HG03103 (cell line): ENCODE data around the gene MAGEB1.

ENCODE experiments used
- ATAC-seq: cut with Tn5 transposase; IDR thresholded peaks from one replicate; pipeline ENCODE4 v1.9.1; 2021; ENCODE audit warnings: low read depth; ENCODE audit not compliant: unreplicated experiment

The MAGEB1 gene

DNA sequence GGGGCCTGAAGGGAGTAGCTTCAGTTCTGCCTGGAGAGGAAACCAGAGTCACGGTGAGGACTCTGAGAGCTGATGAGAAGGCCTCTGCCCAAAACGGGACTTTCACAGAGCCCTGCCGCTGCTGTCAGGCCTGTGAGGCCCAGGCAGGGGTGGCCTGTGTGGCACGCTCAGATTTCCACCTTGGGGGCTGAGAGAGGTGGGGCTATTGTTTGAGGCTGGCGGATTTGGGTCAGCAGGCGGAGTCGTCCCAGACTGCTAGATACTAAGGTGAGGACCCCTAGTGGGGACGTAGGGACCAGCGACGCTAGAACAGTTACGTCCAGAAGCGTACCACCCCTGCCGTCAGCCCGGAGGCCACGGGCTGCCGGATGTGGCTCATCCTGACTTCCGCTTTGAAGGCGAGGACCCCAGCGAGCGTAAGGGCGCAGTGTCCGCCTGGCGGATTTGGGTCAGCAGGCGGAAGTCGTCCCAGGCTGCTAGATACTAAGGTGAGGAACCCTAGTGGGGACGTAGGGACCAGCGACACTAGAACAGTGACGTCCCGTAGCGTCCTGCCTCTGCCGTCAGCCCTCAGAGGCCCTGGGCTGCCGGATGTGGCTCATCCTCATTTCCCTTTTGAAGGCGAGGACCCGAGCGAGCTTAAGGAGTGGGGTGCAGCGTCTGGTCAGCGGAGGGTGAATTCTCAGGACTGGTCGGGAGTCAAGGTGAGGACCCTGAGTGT, at the start of gene MAGEB1:
Gene MAGEB1 (plus strand): TSS at position 378 of the 721 bp plus-strand sequence. CDS start 3,348 bp downstream, outside the sequence.
- ATAC-seq = no peak

DNA sequence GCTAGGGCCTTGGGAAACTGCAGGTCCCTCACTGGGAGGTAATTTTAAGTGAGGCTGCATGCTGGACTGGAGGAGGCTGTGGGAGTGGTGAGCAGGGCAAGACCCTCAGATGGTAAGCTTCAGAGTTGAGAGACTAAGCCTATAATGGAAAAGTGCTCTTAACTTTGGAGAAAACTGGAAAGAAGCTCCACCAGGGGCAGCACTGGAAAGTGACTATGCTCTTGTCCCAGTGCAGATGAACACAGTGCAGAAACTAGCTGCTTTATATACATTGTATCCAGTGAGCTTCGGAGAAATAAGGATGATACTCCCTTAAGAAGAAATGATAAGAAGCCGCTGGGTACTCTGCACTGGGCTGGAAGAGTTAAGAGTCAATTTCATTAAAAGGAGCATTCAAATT, 34.8 kb upstream of the MAGEB1 start:
- no peak for ATAC-seq

- no peak for ATAC-seq
These were observed 31.5 kb upstream of the MAGEB1 start, which contains the start of gene MAGEB2 for GRCh38 chrX:30215357-30215843. MAGEB2 (plus strand) TSS chrX:30215563; CDS start chrX:30218581, 3,018 bp downstream.

DNA sequence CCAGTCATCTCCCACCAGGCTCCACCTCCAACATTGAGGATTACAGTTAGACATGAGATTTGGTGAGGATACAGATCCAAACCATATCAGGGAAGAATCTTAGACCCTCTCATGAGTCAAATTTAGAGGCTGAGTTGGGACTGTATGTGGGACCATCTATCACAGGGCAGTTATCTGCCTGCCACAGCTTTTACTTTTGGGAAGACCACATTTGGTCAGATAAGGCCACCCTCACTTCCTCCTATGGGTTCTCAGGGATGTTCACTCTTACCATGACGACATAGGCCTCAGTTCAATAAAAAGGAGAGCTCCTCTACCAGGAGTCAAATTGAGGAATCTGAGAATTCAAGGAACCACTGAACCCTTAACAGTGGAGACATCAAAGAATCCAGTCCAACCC, 29.5 kb upstream of the MAGEB1 start:
- ATAC-seq = no peak

DNA sequence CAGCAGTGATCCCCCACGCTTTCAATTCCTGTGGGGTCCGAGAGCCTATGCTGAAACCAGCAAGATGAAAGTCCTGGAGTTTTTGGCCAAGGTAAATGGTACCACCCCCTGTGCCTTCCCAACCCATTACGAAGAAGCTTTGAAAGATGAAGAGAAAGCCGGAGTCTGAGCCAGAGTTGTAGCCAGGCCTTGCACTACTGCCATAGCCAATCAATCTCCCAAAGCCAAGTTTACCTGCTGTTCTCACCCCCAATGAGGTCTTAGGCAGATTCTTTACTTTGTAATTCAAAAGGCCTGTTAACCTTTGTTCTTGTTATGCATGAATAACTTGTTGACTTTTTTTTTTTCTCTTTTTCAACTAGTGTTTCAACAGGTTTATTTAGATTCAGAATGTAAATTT, 27.6 kb upstream of the MAGEB1 start:
- ATAC-seq = no peak

DNA sequence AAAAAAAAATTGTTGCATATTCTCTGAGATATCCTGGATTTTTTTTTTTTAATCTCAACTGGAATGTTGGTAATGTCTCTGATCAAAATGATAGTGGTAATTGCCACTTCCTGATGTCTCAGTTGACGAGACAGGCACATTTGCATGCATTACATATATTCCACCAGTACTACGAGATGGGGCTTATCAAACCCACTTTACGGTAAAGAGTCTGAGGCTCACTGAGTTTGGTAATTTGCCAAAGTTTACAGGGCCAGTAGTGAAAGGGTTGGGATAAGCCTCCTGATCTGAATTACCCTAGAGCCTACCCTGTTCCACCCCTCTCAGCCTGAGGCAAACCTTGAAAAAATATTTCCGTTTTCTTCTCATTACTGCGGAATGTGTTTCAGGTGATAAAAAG, 26.3 kb upstream of the MAGEB1 start:
- no peak for ATAC-seq

DNA sequence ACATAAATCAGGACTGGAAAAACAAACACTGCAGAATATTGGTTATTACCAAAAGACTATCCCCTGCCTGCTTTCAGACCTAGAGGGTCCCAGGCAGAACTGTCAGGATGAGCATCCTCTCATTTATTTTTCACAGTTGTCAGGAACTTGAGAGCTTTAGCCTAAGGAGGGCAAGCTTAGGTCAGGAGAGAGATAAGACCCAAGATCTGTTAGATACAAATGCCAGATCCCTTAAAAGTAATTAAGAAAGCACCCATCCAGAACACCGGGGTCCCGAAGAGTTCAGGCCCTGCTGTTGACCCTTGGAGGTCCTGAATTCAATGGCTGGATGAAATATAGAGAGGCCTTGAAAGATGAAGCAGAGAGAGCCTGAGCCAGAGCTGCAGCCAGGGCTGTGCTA, 22.4 kb upstream of the MAGEB1 start:
- ATAC-seq = no peak

- ATAC-seq = no peak
These were observed 18.4 kb upstream of the MAGEB1 start for GRCh38 chrX:30228526-30228925.

DNA sequence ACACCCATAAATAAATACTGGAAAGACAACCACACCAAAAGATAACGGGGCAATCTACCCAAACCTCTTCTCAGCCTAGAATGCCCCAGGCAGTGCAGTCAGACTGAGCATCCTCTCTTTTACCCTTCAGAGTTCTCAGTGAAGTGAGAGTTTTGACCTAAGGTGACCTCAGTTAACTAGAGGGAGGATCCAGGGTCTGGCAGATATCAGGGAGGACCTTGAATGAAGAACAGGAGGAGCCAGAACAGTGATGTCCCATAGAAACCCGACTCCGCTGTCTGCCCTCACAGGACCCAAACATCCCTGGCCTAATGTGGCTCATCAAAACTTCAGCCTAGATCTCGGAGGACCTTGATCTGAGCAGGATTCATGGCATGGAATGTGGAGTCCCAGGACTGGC, 16.6 kb upstream of the MAGEB1 start, which contains the start of gene MAGEB3:
Gene MAGEB3 (plus strand): TSS at position 263 of the 400 bp plus-strand sequence. CDS start 5,268 bp downstream, outside the sequence.
- no peak for ATAC-seq

DNA sequence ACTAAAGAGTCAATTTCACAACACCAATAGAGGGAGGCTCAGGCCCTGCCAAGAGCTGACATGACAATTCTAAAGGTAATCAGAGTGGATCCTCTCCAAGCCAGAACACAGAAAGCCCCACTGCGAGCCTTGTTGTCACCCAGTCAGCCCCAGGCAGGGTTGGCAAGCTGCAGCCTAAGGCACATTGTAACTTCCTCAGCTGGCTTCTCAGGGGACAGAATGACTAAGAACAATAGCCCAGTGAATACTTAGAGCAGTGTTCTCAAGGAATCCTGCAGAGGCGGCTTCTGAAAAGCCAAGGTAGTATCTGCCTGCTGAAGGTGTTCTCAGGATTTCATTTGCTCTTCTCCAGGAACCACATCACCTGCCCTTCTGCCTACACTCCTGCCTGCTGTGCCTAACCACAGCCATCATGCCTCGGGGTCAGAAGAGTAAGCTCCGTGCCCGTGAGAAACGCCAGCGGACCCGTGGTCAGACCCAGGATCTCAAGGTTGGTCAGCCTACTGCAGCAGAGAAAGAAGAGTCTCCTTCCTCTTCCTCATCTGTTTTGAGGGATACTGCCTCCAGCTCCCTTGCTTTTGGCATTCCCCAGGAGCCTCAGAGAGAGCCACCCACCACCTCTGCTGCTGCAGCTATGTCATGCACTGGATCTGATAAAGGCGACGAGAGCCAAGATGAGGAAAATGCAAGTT, 5.1 kb upstream of the MAGEB1 start, which contains the start of gene MAGEB4:
Gene MAGEB4 (plus strand): TSS at position 277 of the 692 bp plus-strand sequence. CDS start 136 bp downstream, at position 413.
- no peak for ATAC-seq

DNA sequence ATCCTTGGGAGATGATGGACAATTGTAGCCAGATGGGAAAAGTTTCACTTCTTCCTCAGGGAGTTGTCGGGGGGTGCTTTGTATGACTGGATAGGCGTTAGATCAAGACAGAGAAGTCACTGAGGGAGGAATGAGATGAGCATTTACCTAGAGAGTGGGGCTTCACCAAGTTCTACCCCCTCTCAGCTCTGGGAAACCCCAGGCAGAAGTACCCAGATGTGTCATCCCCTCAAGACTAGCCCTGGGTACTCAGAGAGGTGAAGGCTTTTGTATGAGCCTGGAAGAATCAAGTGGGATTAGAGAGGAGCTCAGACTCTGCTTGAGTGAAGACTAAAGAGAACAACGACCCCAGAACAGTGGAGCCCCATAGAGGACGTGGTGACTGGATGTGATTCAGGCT, 1.9 kb downstream of the MAGEB1 start:
- ATAC-seq = no peak

DNA sequence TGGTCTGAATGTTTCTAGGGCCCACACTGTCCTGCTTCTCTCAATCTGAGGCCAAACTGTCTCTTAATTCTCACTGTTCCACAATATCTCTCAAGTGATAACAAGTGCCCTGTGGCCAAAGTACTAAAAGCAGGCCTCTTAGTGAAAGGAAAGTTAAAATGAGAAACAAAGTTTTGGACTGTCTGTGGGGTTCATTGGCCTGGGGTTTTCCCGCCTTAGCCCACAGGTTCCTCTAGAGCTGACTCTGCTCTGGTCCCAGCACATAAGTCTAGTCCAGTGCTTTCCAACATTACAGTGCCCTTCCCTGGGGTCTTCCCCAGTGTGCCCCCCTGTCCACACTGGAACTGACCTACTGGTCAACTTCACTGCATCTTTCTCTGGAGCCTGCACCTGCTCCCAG, 6.3 kb downstream of the MAGEB1 start:
- ATAC-seq = no peak

DNA sequence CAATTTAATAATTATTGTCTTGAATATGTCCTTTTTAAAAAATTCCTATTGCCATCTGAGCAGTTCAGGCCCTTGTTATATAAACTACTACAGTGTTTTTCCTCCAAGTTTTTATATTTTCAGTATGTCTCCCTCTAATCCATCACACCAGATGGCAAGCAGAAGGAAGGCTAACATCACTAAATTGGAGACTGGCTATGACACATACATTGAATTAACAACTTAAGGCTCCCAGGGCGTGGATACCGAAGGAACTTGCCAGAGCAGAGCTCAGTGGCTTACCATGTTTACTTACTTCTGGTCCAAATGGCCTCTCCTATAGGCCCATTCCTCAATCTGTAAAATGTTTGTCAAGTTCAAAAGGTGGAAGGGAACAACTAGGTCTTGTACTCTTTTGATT, 13.0 kb downstream of the MAGEB1 start:
- ATAC-seq = no peak

DNA sequence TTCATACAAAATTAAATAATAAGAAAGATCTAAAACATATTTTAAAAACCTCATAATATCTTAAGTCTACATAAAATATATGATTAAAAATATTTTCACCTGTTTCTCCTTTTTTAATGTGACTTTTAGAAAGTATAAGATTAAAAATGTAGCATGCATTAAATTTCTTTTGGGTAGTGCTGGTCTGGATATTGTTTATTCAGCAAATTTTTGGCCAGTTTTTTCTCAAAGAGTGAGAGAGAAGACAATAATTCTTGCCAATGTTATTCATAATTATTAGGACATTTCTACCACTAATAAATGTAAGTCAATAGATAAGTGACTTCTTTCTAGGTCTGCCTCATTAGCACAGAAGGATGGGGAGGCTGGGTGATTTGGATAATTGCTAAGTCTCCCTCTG, 14.1 kb downstream of the MAGEB1 start:
- ATAC-seq = no peak

DNA sequence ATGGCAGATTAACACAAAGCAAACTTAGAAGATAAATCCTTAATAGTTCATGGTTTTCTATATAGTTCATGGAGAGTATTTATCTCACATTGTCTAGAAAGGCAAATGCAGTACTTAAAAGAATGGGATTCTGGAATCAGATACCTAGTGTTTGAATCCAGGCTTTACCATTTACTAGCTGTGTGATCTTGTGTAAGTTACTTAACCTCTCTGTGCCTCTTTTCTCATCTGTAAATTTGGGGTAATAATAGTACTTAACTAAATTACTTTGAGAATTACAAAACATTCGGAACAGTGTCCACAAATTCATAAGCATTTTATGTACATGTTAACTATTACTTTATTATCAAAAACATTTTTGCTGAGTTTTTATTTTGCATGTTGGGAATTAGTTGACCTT, 15.8 kb downstream of the MAGEB1 start:
- no peak for ATAC-seq

GRCh38 chrX:30270639-30271038, 23.7 kb downstream of the MAGEB1 start:
- ATAC-seq = no peak

GRCh38 chrX:30275498-30275897, 28.6 kb downstream of the MAGEB1 start:
- ATAC-seq = no peak

- no peak for ATAC-seq
These were observed 31.4 kb downstream of the MAGEB1 start for GRCh38 chrX:30278365-30278764.

- no peak for ATAC-seq
These were observed 33.5 kb downstream of the MAGEB1 start for GRCh38 chrX:30280428-30280827.

DNA sequence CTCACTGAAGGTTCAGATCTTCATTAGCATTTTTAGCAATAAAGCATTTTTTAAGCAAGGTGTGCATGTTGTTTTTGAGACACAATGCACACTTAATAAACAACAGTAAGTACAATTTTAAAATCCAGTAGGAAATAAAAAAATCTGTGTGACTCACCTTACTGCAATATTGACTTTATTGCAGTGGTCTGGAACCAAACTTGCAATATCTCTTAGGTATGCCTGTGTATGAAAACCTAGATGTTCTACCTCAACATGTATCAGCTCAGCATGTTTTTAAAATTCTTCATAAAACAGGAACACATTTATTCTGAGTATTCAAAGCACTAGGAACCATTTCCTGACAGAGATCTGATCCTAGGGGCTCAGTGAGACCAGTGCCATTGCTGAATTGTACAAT, 35.6 kb downstream of the MAGEB1 start:
- no peak for ATAC-seq

DNA sequence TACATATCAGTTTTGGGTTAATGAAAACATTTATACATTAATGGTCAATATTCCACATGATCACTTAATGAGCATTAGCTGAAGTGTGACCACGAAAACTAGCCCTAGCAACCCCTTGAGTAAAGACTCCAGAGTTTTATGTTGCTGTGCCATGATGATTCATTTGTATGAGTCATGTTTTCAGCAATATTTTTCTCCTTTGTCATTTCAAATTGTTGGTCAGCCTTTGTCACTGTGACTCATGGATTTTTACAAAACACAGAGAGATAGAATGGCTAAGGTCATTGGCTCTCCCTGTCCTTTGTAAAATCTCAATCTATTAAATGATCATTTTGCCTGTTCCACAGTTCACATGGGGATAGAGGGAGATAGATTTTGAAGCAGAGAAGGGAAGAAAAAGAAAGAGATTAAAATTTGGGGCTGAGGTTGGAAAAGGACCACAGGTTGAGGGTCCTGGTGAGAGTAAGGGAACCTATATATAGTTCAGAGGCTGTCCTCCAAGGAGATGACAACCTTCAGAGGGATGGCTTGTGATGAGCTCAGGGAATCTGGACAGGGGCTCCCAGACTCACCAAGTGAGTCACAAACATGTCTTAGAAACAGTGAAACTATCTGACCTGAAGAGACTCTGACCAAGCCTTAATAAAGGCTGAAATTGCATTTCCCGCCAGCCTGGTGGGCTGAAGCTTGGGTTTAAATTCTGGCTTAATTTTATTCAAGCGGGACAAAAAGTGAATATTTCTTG, 36.7 kb downstream of the MAGEB1 start:
- ATAC-seq = no peak
